KMS-11 (cell line): ENCODE measurements around the gene RPL35A.
"Not testable (repeated sequence)": the region's sequence is repeated elsewhere in the genome, so short reads cannot be mapped to it uniquely, and the experiment has no call there.

Experiments used
- H2AFZ ChIP-seq: fragments of 200-600 bp; sonication (generic); 2 replicates; pipeline ENCODE4 v1.6.1; 2016; ENCODE audit warnings: antibody characterized with exemption, mixed run types, low read depth
- H3K27ac ChIP-seq: fragments of 200-600 bp; sonication (generic); 2 replicates; pipeline ENCODE4 v1.6.1; 2016; ENCODE audit warnings: mild to moderate bottlenecking, mixed run types
- H3K27me3 ChIP-seq: fragments of 200-600 bp; sonication (generic); 2 replicates; pipeline ENCODE4 v1.6.1; 2017; ENCODE audit warnings: mild to moderate bottlenecking, low read depth, mixed run types, moderate library complexity; ENCODE audit not compliant: insufficient read depth
- H3K36me3 ChIP-seq: fragments of 200-600 bp; sonication (generic); 2 replicates; pipeline ENCODE4 v1.6.1; 2017; ENCODE audit warnings: mild to moderate bottlenecking, mixed run types; ENCODE audit not compliant: insufficient read depth
- H3K4me1 ChIP-seq: fragments of 200-600 bp; sonication (generic); 2 replicates; pipeline ENCODE4 v1.6.1; 2016; ENCODE audit warnings: mild to moderate bottlenecking, low read depth, mixed run types; ENCODE audit not compliant: poor library complexity, severe bottlenecking
- H3K4me2 ChIP-seq: fragments of 200-600 bp; sonication (generic); 2 replicates; pipeline ENCODE4 v1.7.0; 2016; ENCODE audit warnings: mild to moderate bottlenecking, mixed run types
- H3K4me3 ChIP-seq: fragments of 200-600 bp; sonication (generic); IDR thresholded peaks from 2 replicates; pipeline ENCODE4 v1.6.1; 2017; ENCODE audit warnings: low read depth, low read length, mixed read lengths; ENCODE audit not compliant: insufficient read depth
- H3K79me2 ChIP-seq: fragments of 200-600 bp; sonication (generic); 2 replicates; pipeline ENCODE4 v1.6.1; 2016; ENCODE audit warnings: low read depth, mixed run types; ENCODE audit not compliant: insufficient read depth
- H3K9ac ChIP-seq: fragments of 200-600 bp; sonication (generic); 2 replicates; pipeline ENCODE4 v1.6.1; 2016; ENCODE audit warnings: mild to moderate bottlenecking, mixed run types
- H4K20me1 ChIP-seq: fragments of 200-600 bp; sonication (generic); 2 replicates; pipeline ENCODE4 v1.6.1; 2016; ENCODE audit warnings: mild to moderate bottlenecking, mixed run types; ENCODE audit not compliant: insufficient read depth
- CTCF ChIP-seq: fragments of 200-600 bp; sonication (generic); conservative IDR thresholded peaks from 2 replicates; pipeline ENCODE4 v1.6.1; 2017; ENCODE audit warnings: low read depth, mild to moderate bottlenecking, antibody characterized with exemption, low read length, moderate library complexity, mixed read lengths

Gene RPL35A

DNA sequence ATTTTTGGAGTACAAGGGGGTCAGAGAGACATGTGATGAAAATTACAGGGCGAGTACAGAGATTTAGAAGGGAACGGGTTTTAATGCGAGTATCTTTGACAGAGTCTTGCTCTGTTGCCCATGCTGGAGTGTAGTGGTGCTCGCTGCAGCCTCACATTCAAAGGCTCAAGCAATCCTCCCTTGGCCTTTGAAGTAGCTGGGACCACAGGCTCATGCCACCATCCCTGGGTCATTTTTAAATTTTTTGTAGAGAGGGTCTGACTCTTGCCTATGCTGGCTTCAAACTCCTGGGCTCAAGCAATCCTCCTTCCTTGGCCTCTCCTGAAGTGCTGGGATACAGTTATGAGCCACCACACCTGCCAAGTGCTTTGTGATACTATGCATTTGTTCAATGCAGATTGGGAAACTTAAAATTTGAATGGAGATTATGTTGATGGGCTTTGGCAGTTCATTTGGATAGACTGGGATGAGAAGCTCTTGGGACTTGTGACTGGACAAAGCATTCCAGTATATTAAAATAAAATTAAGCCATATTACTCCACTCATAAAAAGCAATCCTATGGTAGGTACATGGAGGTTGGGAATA, 6.0 kb downstream of the RPL35A start:
- H3K4me1 ChIP-seq, result peaks cover 28% of the 10 kb centered on the region
- H3K27ac ChIP-seq, result no peak overlapping the region
- H4K20me1 ChIP-seq, result 0 out of 2 replicates have a peak, but pooled peaks cover 12% of the 10 kb centered on the region
- H3K4me2 ChIP-seq, result no peak overlapping the region
- H3K79me2 ChIP-seq, result peaks cover 31% of the 10 kb centered on the region
- H2AFZ ChIP-seq, result no peak overlapping the region
- no peak for TF ChIP-seq CTCF
- H3K27me3 ChIP-seq, result no peaks in the 10 kb centered on the region
- H3K4me3 ChIP-seq, result no peak overlapping the region
- no peak overlapping the region for H3K9ac ChIP-seq
- peaks cover 38% of the 10 kb centered on the region; the same call in 1 of the 2 replicates for H3K36me3 ChIP-seq

DNA sequence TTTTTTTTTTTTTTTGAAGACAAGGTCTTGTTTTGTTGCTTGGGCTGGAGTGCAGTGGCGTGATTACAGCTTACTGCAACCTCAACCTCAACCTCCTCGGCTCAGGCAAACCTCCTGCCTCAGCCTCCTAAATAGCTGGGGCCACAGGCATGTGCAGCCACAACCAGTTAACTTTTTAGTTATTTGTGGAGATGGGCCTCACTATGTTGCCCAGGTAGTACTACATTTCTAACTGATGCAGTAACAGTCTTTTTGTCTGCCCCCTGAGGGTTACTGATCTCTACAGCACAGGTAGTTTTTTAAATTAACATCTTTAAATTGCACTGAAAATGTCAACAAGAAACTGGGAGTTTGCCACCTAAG, 6.6 kb downstream of the RPL35A start:
- peaks cover 32% of the 10 kb centered on the region; the same call in 1 of the 2 replicates for H3K36me3 ChIP-seq
- no peak overlapping the region for H3K27ac ChIP-seq
- H4K20me1 ChIP-seq, result 0 out of 2 replicates have a peak, but pooled peaks cover 12% of the 10 kb centered on the region
- H3K9ac ChIP-seq, result no peak overlapping the region
- no peaks in the 10 kb centered on the region for H3K27me3 ChIP-seq
- H3K79me2 ChIP-seq, result peaks cover 24% of the 10 kb centered on the region
- no peak overlapping the region for H3K4me3 ChIP-seq
- H2AFZ ChIP-seq, result no peak overlapping the region
- H3K4me2 ChIP-seq, result no peak overlapping the region
- TF ChIP-seq CTCF, result no peak
- H3K4me1 ChIP-seq, result peaks cover 28% of the 10 kb centered on the region

DNA sequence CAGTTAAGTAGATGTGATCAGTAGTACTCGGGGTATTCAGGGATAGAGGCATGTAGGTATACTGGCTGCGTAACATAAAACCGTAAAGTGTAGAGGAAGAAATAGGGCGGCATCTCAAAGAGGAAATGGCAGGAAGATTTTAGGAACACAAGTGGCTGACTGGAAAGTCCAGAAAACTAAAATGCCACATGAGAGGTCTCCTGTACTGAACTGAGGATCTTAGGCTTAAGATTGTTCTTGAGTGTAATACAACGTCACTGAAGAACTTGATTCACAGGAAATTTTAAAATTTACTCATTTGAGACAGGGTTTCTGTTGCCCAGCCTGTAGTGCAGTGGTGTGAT, 7.8 kb downstream of the RPL35A start:
- no peak overlapping the region for H3K9ac ChIP-seq
- peaks cover 13% of the 10 kb centered on the region for H3K79me2 ChIP-seq
- peaks cover 23% of the 10 kb centered on the region; the same call in 1 of the 2 replicates for H3K36me3 ChIP-seq
- H3K27ac ChIP-seq, result no peak overlapping the region
- H4K20me1 ChIP-seq, result 0 out of 2 replicates have a peak, but pooled peaks cover 9% of the 10 kb centered on the region
- peaks cover 17% of the 10 kb centered on the region for H3K4me1 ChIP-seq
- no peak overlapping the region for H3K4me2 ChIP-seq
- no peaks in the 10 kb centered on the region for H3K27me3 ChIP-seq
- TF ChIP-seq CTCF, result no peak
- no peak overlapping the region for H2AFZ ChIP-seq
- H3K4me3 ChIP-seq, result no peak overlapping the region

DNA sequence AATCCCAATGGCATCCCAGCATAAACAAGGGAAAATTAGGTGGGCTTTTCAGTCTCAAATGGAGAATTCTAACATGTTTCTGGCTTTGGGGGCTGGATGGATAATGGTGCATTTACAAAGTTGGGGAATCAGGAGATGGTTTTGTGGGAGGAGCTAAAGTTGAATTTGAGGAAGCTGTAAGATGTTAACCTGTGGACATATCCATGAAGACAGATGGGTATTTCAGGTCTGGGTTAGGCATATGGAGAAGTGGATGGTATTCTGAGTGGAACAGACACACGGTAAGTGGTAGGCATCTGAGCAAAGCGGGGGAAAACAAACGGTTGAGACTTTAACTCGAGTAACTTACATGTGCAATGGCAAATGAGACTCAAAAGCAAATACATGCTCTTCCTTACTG, 8.4 kb downstream of the RPL35A start:
- no peaks in the 10 kb centered on the region for H3K27me3 ChIP-seq
- peaks cover 18% of the 10 kb centered on the region; the same call in 1 of the 2 replicates for H3K36me3 ChIP-seq
- H3K27ac ChIP-seq, result no peak overlapping the region
- TF ChIP-seq CTCF, result no peak
- 0 out of 2 replicates have a peak, but pooled peaks cover 9% of the 10 kb centered on the region for H4K20me1 ChIP-seq
- H3K9ac ChIP-seq, result no peak overlapping the region
- no peak overlapping the region for H3K4me3 ChIP-seq
- peaks cover 15% of the 10 kb centered on the region for H3K4me1 ChIP-seq
- no peak overlapping the region for H3K4me2 ChIP-seq
- no peak overlapping the region for H2AFZ ChIP-seq
- peaks cover 7% of the 10 kb centered on the region; the same call in 1 of the 2 replicates for H3K79me2 ChIP-seq

DNA sequence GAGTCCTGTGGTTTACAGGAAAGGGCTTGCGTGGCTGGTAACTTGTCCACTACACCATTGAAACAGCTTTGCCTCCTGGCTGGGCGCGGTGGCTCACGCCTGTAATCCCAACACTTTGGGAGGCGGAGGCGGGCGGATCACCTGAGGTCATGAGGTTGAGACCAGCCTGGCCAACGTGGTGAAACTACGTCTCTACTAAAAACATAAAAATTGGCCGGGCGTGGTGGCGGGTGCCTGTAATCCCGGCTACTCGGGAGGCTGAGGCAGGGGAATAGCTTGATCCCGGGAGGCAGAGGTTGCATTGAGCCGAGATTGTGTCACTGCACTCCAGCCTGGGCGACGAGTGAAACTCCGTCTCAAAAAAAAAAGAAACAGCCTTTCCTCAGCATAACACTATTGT, 8.9 kb downstream of the RPL35A start:
- H3K9ac ChIP-seq, H4K20me1 ChIP-seq, H3K79me2 ChIP-seq, H3K27me3 ChIP-seq, H3K4me3 ChIP-seq, H2AFZ ChIP-seq, H3K27ac ChIP-seq: not testable (repeated sequence)
- peaks cover 13% of the 10 kb centered on the region; the same call in 1 of the 2 replicates for H3K36me3 ChIP-seq
- H3K4me1 ChIP-seq, result peaks cover 15% of the 10 kb centered on the region
- peak overlapping the region; percentile 63; the same call in 1 of the 2 replicates for H3K4me2 ChIP-seq
